ENCODE data around the gene TMEM185B.
"Not testable (repeated sequence)": the region's sequence is repeated elsewhere in the genome, so short reads cannot be mapped to it uniquely, and the experiment has no call there.

The TMEM185B gene

DNA sequence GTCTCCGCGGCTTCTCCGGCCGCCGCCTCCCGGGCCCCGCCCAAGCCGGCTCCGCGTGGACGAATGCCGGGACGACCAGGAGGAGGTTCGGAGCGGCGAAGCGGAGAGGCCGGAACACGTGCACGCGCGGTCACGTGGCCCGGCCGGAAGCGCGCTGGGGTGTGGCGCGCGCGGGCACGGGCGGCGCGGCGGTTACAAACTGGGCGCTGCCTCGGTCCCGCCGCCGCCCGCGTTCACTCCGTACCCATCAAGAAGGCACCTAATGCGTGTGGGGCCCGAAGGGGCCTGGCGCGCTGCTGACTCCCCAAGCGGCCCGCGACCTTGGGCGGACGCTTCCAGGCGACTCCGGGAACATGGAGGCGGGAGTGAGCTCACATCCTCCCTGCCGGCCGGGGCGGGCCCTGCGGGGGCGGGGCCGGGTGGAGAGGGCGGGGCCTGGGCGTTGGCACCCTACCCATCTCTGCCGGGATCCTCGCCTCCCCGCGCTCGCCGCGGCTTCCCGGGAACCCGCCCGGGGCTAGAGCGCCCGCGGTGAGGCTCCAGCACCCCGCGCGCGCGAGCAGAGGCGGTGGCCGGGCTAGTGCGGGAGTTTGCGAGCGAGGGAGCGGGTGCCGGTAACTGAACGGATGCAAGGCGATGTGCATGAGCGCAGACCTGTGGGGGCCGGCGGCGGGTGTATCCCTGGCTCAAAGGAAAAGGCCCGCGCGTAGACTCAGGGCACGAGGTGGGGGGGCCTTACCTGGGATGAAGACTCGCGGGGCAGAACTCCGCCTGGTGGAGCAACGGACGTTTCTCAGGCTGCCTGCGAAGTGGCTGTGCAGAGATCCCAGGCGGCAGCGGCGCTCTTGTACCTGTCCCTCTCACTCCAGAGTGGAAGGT is at the start of gene TMEM185B:
TMEM185B (minus strand) TSS at position 367 of the 879 bp plus-strand sequence. CDS start 424 bp downstream, outside the sequence.
- peak; percentile 87 for DNase-seq

- no peak for DNase-seq
Observed at GRCh38 chr2:120271711-120272379, 48.6 kb upstream of the TMEM185B start.

DNA sequence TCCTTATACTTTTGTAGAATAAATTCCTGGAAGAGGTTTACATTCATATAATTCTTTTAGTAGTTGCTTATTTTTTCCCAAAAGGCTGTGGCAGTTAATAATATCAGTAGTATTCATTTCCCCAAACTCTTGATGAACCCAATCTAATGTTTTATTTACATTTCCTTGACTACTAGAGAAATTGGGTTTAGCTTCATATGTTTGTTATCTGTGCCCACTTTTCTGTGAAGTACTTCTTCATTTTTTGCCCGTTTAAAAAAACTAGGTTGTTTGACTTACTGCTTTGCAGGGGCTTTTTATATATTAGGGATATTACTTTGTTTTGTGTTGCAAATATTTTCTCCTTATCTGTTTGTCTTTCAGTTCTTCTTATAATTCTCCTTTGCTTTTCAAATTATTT is 46.6 kb upstream of the TMEM185B start:
- no peak for DNase-seq

GRCh38 chr2:120269076-120269744 is 46.0 kb upstream of the TMEM185B start:
- DNase-seq: no peak

- DNase-seq: no peak
Observed at GRCh38 chr2:120267348-120267747, 44.1 kb upstream of the TMEM185B start.

- DNase-seq: no peak
Observed at GRCh38 chr2:120265006-120265405, 41.8 kb upstream of the TMEM185B start.

GRCh38 chr2:120262761-120263428 is 39.7 kb upstream of the TMEM185B start:
- DNase-seq: no peak

- DNase-seq: no peak
Observed at GRCh38 chr2:120262150-120262549, 39.0 kb upstream of the TMEM185B start.

DNA sequence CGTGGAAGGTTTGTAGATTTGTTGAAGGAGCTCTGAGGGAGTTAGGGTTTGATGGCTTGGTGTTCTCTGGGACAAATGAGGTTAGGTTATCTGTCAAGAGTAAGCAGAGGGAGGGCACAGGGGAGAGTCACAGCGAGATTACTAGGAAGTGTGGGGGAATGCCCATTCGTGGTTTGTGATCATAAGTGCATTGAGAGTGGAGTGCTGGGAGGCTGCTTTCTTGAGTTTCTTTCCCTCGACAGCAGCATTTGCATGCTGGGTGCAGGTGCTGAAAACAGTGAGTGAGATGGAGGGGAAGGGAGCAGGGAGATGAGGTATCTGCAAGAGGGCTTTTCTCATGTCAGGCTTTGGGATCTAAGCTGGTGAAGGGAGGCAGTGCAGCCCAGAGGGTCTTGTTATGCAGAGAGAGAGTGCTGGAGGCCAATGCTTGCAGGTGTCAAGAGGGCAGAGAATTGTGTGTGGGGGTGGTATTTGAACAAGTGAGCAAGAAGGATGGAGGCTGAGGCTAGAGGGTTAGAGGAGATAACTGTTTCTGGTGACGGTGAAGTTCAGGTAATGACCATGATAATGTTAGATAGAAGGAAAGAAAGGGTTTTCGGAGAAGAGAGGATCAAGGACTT is 38.3 kb upstream of the TMEM185B start:
- no peak for DNase-seq

GRCh38 chr2:120260736-120261135 is 37.5 kb upstream of the TMEM185B start:
- no peak for DNase-seq

GRCh38 chr2:120259939-120260338 is 36.7 kb upstream of the TMEM185B start:
- not testable (repeated sequence) for DNase-seq

GRCh38 chr2:120258196-120258595 is 35.0 kb upstream of the TMEM185B start:
- DNase-seq: no peak

DNA sequence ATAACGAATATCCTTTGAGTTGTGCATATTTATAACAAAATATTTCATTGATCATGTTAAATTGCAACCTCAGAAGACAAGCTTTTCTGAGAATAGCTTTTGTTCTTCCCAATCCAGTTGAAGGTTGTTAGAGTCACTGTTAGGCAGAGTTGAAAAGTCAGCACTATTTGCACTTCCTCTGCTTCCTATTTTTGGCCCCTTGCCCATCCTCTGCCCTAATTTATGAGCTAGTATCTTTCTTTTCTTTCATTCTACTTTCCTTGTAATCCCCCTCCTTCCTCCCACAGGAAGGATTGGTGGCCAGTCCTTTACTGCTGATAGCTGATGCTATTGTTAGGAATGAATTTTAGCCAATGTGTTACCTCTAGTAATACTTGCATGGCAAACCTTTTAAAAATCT is 34.3 kb upstream of the TMEM185B start:
- no peak for DNase-seq

GRCh38 chr2:120256651-120257000 is 33.4 kb upstream of the TMEM185B start:
- no peak for DNase-seq

DNA sequence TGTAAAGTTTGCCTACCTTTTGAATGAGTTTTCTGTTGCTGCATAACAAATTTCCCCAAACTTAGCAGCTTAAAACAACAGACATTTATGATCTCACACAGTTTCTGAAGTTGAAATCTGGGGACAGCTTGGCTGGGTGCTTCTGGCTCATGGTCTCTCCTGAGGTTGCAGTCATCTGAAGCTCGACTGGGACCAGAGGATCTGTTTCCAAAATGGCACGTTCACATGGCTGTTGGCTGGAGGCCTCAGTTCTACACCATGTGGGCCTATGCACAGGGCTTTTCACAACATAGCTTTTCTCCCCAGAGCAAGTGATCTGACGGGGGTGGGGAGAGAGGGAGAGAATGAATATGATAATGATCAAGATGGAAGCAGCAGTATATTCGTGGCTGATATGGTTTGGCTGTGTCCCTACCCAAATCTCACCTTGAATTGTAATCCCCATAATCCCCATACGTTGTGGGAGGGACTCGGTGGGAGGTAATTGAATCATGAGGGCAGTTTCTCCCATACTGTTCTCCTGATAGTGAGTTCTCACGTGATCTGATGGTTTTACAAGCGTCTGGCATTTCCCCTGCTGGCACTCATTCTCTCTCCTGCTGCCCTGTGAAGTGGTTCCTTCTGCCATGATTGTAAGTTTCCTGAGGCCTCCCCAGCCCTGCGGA is 32.9 kb upstream of the TMEM185B start:
- DNase-seq: no peak

DNA sequence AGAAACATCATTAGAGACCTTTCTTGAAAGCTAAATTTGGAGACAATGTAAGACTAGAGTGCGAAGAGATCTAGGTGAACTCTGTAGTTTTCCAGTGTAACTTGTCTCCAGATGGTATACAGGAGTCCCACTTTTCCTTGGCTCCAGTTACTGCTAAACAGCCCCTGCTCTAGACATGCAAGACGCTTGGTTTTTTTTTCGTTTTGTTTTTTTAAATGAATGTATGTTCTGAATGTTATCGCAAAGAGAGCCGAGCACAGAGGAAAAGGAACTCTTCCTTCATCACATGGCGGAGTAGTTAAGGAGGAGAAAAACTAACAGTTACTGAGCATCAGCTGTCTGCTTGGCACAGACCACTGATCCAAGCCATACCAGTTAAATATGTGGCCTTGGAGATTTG is 31.9 kb upstream of the TMEM185B start:
- DNase-seq: no peak

- no peak for DNase-seq
Observed at GRCh38 chr2:120254178-120254577, 31.0 kb upstream of the TMEM185B start.

- peak; percentile 75 for DNase-seq
Observed at GRCh38 chr2:120253021-120253882, 30.1 kb upstream of the TMEM185B start.

DNA sequence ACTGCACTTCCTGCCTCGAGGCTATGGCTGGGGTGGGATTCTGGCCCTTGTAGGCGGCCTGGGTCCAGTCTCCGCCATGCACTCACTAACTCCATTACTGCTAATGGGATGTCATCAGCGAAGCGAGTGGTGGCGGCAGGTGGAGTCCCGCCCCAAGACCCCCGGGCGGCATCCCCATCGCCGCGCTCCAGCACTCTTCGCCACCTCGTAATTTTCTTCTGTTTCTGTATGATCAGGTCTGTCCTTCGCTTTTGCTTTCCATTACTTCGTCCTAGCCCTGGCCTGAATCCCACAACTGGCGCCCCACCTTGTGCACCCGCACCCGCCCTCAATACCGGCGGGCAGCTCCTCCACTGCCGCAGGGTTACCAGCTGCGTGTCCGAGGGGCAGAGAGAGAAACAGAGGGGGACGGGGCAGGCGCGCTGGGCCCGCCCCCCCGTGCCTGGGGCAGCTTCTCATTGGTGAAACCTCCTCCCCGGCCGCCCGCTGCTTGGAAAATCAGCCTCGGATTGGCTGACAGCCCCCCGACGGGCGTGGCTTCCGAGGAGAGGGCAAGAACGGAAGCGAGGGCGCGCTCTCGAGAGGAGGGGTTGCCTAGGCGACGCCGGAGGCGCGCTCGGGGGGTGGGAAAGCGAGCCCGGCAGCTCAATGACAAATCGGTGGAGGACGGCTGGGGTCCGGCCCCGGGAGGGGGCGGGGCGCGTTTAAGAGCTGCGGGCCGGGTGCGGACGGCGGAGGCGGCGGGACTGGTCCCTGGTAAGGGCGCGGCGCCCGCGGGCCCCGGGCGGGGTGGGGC is 29.2 kb upstream of the TMEM185B start, which contains the start of gene RALB:
RALB (plus strand) TSS at position 628 of the 796 bp plus-strand sequence. CDS start 25,813 bp downstream, outside the sequence.
- peak; percentile 99 for DNase-seq

DNA sequence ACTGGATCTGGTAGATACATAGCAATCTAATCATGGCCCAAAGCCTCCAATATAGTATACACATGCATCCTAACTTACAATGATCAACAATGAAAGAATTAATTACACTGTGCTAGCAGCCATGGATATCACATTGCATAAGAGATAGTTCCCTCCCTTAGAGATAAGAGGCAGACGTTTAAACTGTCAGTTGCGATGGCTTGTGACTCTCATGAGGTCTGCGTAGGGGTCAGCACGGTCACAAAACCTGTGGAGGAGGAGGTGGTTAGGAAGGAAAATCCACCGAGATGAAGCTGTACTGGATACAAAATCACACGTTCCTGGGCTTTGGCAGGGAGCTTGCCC is 28.7 kb upstream of the TMEM185B start:
- DNase-seq: peak; percentile 21
